Calu3 (cell line): ENCODE measurements around the gene MRGPRF. TPM values are rescaled to one million over a fixed set of nuclear protein-coding genes. Genes with fewer than 3 reads are reported as not detected.

Source experiments
- BruUV-seq: library from RNA; stranded (reverse); fragments of 400-500 nt; replicated peaks from 2 replicates; lab custom pipeline; 2021; lab: Mats Ljungman, UMichigan
- CTCF ChIA-PET: fragments of 300-600 bp; sonication (Branson Sonifier 250); formaldehyde crosslinking; loops from one replicate; lab custom pipeline; 2022; ENCODE audit warnings: antibody characterized with exemption; lab: Charles Lee
- DNase-seq: peaks from one replicate; pipeline ENCODE4 v3.0.0; 2022
- H3K27ac Mint-ChIP-seq: one replicate; pipeline ENCODE4 v1.8.0; 2022; ENCODE audit warnings: mixed read lengths; ENCODE audit not compliant: unreplicated experiment
- H3K27me3 Mint-ChIP-seq: one replicate; pipeline ENCODE4 v1.8.0; 2022; ENCODE audit warnings: mixed read lengths; ENCODE audit not compliant: unreplicated experiment
- H3K36me3 Mint-ChIP-seq: one replicate; pipeline ENCODE4 v1.8.0; 2022; ENCODE audit warnings: mild to moderate bottlenecking, moderate library complexity, mixed read lengths; ENCODE audit not compliant: insufficient read depth, unreplicated experiment
- H3K4me1 Mint-ChIP-seq: one replicate; pipeline ENCODE4 v1.8.0; 2022; ENCODE audit warnings: mild to moderate bottlenecking, low read depth, mixed read lengths; ENCODE audit not compliant: unreplicated experiment
- H3K4me3 Mint-ChIP-seq: one replicate; pipeline ENCODE4 v1.8.0; 2022; ENCODE audit warnings: mild to moderate bottlenecking, low read depth, moderate library complexity, mixed read lengths; ENCODE audit not compliant: unreplicated experiment
- H3K9me3 Mint-ChIP-seq: one replicate; pipeline ENCODE4 v1.8.0; 2022; ENCODE audit warnings: low read depth, mixed read lengths; ENCODE audit not compliant: unreplicated experiment
- CTCF ChIP-seq: fragments of 200-600 bp; IDR thresholded peaks from one replicate; pipeline ENCODE4 v1.8.0; 2022; ENCODE audit warnings: antibody characterized with exemption; ENCODE audit not compliant: unreplicated experiment
- intact Hi-C: fragments of 100-400 bp; cut with micrococcal nuclease; formaldehyde crosslinking; loops from one replicate; pipeline ENCODE4 v1.10.0; 2022; ENCODE audit not compliant: unreplicated experiment
- total RNA-seq: library from RNA; stranded (reverse); gene quantifications from 2 replicates; pipeline ENCODE4 v1.2.3, GENCODE V29; 2022

The MRGPRF gene
- total RNA-seq, 1 experiment from 2014 or later: 0.14 TPM

- no peaks in the 10 kb centered on the region for H3K36me3 Mint-ChIP-seq
- peaks cover 42% of the 10 kb centered on the region for H3K27me3 Mint-ChIP-seq
- intact Hi-C loops: no loop called here
- no TSS peak for BruUV-seq
- no peak overlapping the region for H3K27ac Mint-ChIP-seq
- no peak overlapping the region for H3K4me3 Mint-ChIP-seq
- DNase-seq: no peak
- H3K9me3 Mint-ChIP-seq: no peaks in the 10 kb centered on the region
- TF ChIP-seq CTCF: no peak
- CTCF ChIA-PET: no interaction called here
- no peaks in the 10 kb centered on the region for H3K4me1 Mint-ChIP-seq
These were observed 18.7 kb downstream of the MRGPRF start for GRCh38 chr11:68994161-68994893.

DNA sequence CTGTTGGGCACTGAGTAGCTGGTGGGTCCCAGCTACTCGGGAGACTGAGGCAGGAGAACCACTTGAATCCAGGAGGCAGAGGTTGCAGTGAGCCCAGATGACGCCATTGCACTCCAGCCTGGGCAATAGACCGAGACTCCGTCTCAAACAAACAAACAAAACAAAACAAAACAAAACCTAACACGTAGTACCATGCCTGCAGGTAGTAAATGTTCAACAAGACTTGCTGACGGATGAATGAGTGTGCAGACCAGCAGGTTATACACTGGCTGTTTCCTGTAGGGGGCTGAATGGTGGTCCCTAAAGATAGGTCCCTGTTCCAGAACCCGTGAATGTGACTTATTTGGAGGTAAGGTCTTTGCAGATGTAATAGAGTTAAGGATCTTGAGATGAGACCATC lies 19.5 kb downstream of the MRGPRF start:
- intact Hi-C loops: no loop called here
- no TSS peak for BruUV-seq
- Mint-ChIP-seq H3K9me3 (no peaks in the 10 kb centered on the region), H3K27me3 (peaks cover 34% of the 10 kb centered on the region), H3K4me3 (no peak overlapping the region), H3K36me3 (no peaks in the 10 kb centered on the region), H3K27ac (no peak overlapping the region), H3K4me1 (no peaks in the 10 kb centered on the region)
- DNase-seq: no peak
- CTCF ChIA-PET: no interaction called here
- TF ChIP-seq CTCF: no peak

- Mint-ChIP-seq H3K9me3 (no peaks in the 10 kb centered on the region), H3K27me3 (peaks cover 32% of the 10 kb centered on the region), H3K4me3 (no peak overlapping the region), H3K27ac (no peak overlapping the region), H3K4me1 (no peaks in the 10 kb centered on the region), H3K36me3 (no peaks in the 10 kb centered on the region)
- no TSS peak for BruUV-seq
- intact Hi-C loops: no loop called here
- no peak for DNase-seq
- no peak for TF ChIP-seq CTCF
- CTCF ChIA-PET: no interaction called here
These were observed 20.2 kb downstream of the MRGPRF start for GRCh38 chr11:68992743-68993255.

GRCh38 chr11:68990995-68991780 lies 21.9 kb downstream of the MRGPRF start:
- Mint-ChIP-seq H3K9me3 (peaks cover 3% of the 10 kb centered on the region), H3K27me3 (peaks cover 32% of the 10 kb centered on the region), H3K4me1 (no peaks in the 10 kb centered on the region), H3K27ac (no peak overlapping the region), H3K36me3 (no peaks in the 10 kb centered on the region), H3K4me3 (no peak overlapping the region)
- intact Hi-C loops: no loop called here
- no TSS peak for BruUV-seq
- CTCF ChIA-PET: no interaction called here
- no peak for DNase-seq
- TF ChIP-seq CTCF: no peak
